Measurements from ENCODE around the gene EEA1.
"Not testable (repeated sequence)": the region's sequence is repeated elsewhere in the genome, so short reads cannot be mapped to it uniquely, and the experiment has no call there.

- not testable (repeated sequence) for TF ChIP-seq CTCF, POLR2A (IDR thresholded peaks at IDR 0.05)
Measured at GRCh38 chr12:92964378-92964777, 35.3 kb upstream of the EEA1 start.

Data from lower leg skin (tissue), 3 donors.